ENCODE results near the gene CLDN14.

CLDN14 gene

DNA sequence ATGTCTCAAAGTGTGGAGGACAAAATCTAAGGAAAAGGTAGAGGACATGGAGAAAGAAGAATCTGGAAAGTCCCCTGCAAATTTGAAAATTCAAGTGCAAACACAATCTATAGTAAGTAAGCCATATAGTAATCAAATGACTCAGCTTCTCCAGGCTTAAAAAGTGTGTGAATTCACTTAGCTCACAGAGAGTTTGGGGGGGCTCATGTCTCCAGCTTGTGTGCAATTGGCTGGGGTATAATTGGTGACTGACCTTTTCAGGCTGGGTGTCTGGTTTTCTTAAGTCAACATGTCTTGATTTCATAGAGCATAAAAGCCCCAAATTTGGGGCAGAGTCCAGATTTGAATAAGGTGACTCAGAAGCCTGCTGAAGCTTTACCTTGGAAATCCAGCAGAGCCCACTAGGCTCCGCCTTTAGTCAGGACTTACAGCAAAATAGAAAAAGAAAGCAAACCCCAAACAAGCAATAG is 8.6 kb downstream of the CLDN14 start:
- Histone ChIP-seq H3K4me1 (ENCODE audit: insufficient read depth, poor library complexity, severe bottlenecking) (peaks cover 5% of the 10 kb centered on the region), H3K27ac (ENCODE audit: poor library complexity, severe bottlenecking) (peak overlapping the region; percentile 14), H3K27me3 (ENCODE audit: insufficient read depth, poor library complexity, severe bottlenecking) (no peaks in the 10 kb centered on the region), H3K9me3 (ENCODE audit: severe bottlenecking) (no peaks in the 10 kb centered on the region), H3K36me3 (ENCODE audit: low read depth) (no peaks in the 10 kb centered on the region), H3K4me3 (ENCODE audit: severe bottlenecking) (no peak overlapping the region)
- no peak for TF ChIP-seq CTCF (IDR thresholded peaks at IDR 0.05; ENCODE audit: poor library complexity, severe bottlenecking)
- ATAC-seq (ENCODE audit: low read depth) (peak; percentile 81), DNase-seq (ENCODE audit: low spot score) (no peak)

DNA sequence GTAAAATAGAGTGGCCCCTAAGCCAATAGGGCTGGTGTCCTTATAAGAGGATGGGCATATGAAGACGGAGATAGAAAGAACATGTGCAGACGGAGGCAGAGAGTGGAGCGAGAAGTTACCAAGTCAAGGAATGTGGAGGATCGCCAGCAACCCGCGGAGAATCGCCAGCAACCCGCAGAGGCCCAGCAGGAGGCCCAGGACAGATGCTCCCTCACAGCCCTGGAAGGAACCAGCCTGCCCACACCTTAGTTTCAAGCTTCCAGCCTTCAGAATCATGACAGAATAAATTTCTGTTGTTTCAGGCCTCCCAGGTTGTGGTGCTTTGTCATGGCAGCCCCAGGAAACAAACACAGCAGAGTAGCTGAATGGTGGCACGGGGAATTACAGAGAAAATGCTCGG is 9.6 kb downstream of the CLDN14 start:
- no peaks in the 10 kb centered on the region for H3K36me3 ChIP-seq (ENCODE audit: low read depth)
- no peak for TF ChIP-seq CTCF (IDR thresholded peaks at IDR 0.05; ENCODE audit: poor library complexity, severe bottlenecking)
- H3K27ac ChIP-seq (ENCODE audit: poor library complexity, severe bottlenecking), result no peak overlapping the region
- peaks cover 5% of the 10 kb centered on the region for H3K4me1 ChIP-seq (ENCODE audit: insufficient read depth, poor library complexity, severe bottlenecking)
- ATAC-seq (ENCODE audit: low read depth), result no peak
- H3K9me3 ChIP-seq (ENCODE audit: severe bottlenecking), result no peaks in the 10 kb centered on the region
- no peaks in the 10 kb centered on the region for H3K27me3 ChIP-seq (ENCODE audit: insufficient read depth, poor library complexity, severe bottlenecking)
- H3K4me3 ChIP-seq (ENCODE audit: severe bottlenecking), result no peak overlapping the region
- DNase-seq (ENCODE audit: low spot score), result no peak

- Histone ChIP-seq H3K4me1 (ENCODE audit: insufficient read depth, poor library complexity, severe bottlenecking) (no peaks in the 10 kb centered on the region), H3K36me3 (ENCODE audit: low read depth) (no peaks in the 10 kb centered on the region)
- DNase-seq (ENCODE audit: low spot score), result no peak
Observed at GRCh38 chr21:36466061-36466511, 13.8 kb downstream of the CLDN14 start.

GRCh38 chr21:36465478-36465877 is 14.4 kb downstream of the CLDN14 start:
- ATAC-seq (ENCODE audit: low read depth) (no peak), DNase-seq (ENCODE audit: low spot score) (no peak)
- Histone ChIP-seq H3K4me3 (ENCODE audit: severe bottlenecking) (no peak overlapping the region), H3K27ac (ENCODE audit: poor library complexity, severe bottlenecking) (no peak overlapping the region), H3K27me3 (ENCODE audit: insufficient read depth, poor library complexity, severe bottlenecking) (no peaks in the 10 kb centered on the region), H3K9me3 (ENCODE audit: severe bottlenecking) (no peaks in the 10 kb centered on the region), H3K36me3 (ENCODE audit: low read depth) (no peaks in the 10 kb centered on the region), H3K4me1 (ENCODE audit: insufficient read depth, poor library complexity, severe bottlenecking) (no peaks in the 10 kb centered on the region)
- TF ChIP-seq CTCF (IDR thresholded peaks at IDR 0.05; ENCODE audit: poor library complexity, severe bottlenecking), result no peak

More at GRCh38 chr21:36466061-36466511, 13.8 kb downstream of the CLDN14 start:
- no peak overlapping the region for H3K4me3 ChIP-seq (ENCODE audit: severe bottlenecking)
- no peak for TF ChIP-seq CTCF (IDR thresholded peaks at IDR 0.05; ENCODE audit: poor library complexity, severe bottlenecking)
- H3K9me3 ChIP-seq (ENCODE audit: severe bottlenecking), result no peaks in the 10 kb centered on the region
- ATAC-seq (ENCODE audit: low read depth), result no peak
- H3K27me3 ChIP-seq (ENCODE audit: insufficient read depth, poor library complexity, severe bottlenecking), result no peaks in the 10 kb centered on the region
- H3K27ac ChIP-seq (ENCODE audit: poor library complexity, severe bottlenecking), result no peak overlapping the region

- H3K27ac ChIP-seq (ENCODE audit: poor library complexity, severe bottlenecking), result no peak overlapping the region
- no peak overlapping the region for H3K4me3 ChIP-seq (ENCODE audit: severe bottlenecking)
Observed at GRCh38 chr21:36464590-36464989, 15.3 kb downstream of the CLDN14 start.

More at GRCh38 chr21:36464590-36464989, 15.3 kb downstream of the CLDN14 start:
- H3K36me3 ChIP-seq (ENCODE audit: low read depth), result no peaks in the 10 kb centered on the region
- no peak for DNase-seq (ENCODE audit: low spot score)
- no peaks in the 10 kb centered on the region for H3K9me3 ChIP-seq (ENCODE audit: severe bottlenecking)
- no peaks in the 10 kb centered on the region for H3K4me1 ChIP-seq (ENCODE audit: insufficient read depth, poor library complexity, severe bottlenecking)
- TF ChIP-seq CTCF (IDR thresholded peaks at IDR 0.05; ENCODE audit: poor library complexity, severe bottlenecking), result no peak
- no peaks in the 10 kb centered on the region for H3K27me3 ChIP-seq (ENCODE audit: insufficient read depth, poor library complexity, severe bottlenecking)
- no peak for ATAC-seq (ENCODE audit: low read depth)

All from RWPE2 (cell line).